B cell (primary cell): ENCODE data around the gene ATP11B.
A peak's percentile ranks its signal among the peaks of the same experiment; 100 is the strongest.

Source experiments
- CTCF ChIP-seq: fragments of 200-600 bp; IDR thresholded peaks from one replicate; pipeline ENCODE4 v1.8.0; 2022; ENCODE audit warnings: antibody characterized with exemption, mild to moderate bottlenecking
- EZH2 ChIP-seq: IDR thresholded peaks from 2 replicates; pipeline ENCODE4 v1.6.1; 2012; ENCODE audit warnings: borderline replicate concordance, low read depth, mild to moderate bottlenecking, moderate library complexity, low read length; ENCODE audit not compliant: insufficient read depth, poor library complexity, severe bottlenecking

DNA sequence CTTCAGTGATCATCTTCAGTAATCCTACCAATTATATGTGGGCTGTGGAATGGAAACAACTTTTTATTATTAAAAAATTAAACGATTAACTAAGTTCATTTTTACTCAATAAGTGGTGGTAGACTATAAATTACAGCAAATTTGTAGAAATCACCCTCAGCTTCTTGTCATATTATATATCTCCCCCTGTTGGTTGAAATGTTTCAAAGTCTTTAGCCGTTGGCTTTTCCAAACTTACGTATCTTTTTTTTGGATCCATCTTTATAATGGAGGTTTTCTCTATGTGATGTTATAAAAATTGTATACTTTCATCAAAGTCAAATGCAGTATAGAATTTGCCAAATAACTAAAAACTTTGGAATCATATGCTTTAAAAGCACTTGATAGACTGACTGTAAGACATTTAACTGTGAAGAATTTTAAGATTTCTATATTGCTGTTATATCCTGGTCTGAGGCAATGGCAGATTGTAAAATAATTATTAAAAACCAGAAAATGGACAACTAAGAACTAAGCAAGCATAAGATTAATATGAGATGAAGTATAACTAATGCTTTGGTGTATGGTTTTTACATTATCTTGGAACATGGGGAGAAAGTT is 44.7 kb downstream of the ATP11B start:
- peak; percentile 56 for TF ChIP-seq CTCF
- TF ChIP-seq EZH2 = no peak
